Measurements from ENCODE around the gene RBKS. TPM values are rescaled to one million over a fixed set of nuclear protein-coding genes. Genes with fewer than 3 reads are reported as not detected.

RBKS gene
- total RNA-seq, 1 donor from 2014 or later, result 0.83 TPM

DNA sequence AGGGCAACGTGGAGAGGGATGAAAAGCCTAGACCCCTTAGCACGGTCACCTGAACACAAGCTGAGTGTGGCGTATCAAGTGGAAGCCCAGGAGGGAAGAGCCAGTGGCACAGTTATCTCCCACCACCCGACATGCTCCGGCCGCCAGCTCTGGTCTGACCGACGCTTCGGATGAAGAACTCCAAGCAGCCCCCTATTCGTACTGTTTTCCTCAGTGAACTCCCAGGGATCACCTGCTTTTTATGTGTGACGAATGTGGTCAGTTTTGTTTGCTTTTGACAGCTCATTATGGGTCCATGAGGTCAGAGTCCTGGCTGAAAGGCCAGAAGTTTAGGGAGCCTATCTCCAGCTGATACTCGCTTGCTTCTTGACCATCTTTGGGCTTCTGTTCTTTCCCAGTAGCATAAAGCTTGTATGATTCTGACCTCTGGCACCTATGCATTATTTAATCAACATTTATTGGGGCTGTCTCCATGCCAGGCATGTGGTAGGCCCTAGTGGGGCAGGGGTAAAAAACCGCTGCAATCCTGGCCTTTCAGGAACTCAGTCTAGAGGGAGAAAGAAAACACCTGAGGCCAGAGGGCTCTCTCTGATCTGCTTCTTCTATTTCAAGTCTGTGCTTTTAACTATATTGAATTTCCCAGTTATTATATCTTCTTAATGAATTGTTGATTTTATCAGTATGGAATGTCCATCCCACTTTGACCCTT is 151.7 kb downstream of the RBKS start:
- no peaks in the 10 kb centered on the region for H3K27me3 Mint-ChIP-seq (ENCODE audit: unreplicated experiment)
- peaks cover 3% of the 10 kb centered on the region for H3K4me1 Mint-ChIP-seq (ENCODE audit: unreplicated experiment)
- no peak overlapping the region for H3K4me3 Mint-ChIP-seq (ENCODE audit: unreplicated experiment)
- peaks cover 10% of the 10 kb centered on the region for H3K9me3 Mint-ChIP-seq (ENCODE audit: unreplicated experiment)
- TF ChIP-seq, protein P1, sequence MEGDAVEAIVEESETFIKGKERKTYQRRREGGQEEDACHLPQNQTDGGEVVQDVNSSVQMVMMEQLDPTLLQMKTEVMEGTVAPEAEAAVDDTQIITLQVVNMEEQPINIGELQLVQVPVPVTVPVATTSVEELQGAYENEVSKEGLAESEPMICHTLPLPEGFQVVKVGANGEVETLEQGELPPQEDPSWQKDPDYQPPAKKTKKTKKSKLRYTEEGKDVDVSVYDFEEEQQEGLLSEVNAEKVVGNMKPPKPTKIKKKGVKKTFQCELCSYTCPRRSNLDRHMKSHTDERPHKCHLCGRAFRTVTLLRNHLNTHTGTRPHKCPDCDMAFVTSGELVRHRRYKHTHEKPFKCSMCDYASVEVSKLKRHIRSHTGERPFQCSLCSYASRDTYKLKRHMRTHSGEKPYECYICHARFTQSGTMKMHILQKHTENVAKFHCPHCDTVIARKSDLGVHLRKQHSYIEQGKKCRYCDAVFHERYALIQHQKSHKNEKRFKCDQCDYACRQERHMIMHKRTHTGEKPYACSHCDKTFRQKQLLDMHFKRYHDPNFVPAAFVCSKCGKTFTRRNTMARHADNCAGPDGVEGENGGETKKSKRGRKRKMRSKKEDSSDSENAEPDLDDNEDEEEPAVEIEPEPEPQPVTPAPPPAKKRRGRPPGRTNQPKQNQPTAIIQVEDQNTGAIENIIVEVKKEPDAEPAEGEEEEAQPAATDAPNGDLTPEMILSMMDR (IDR thresholded peaks at IDR 0.05), result no peak
- H3K36me3 Mint-ChIP-seq (ENCODE audit: unreplicated experiment), result peaks cover 1% of the 10 kb centered on the region
- no peak for DNase-seq (ENCODE audit: extremely low spot score, unreplicated experiment)
- H3K27ac Mint-ChIP-seq (ENCODE audit: unreplicated experiment), result no peak overlapping the region

DNA sequence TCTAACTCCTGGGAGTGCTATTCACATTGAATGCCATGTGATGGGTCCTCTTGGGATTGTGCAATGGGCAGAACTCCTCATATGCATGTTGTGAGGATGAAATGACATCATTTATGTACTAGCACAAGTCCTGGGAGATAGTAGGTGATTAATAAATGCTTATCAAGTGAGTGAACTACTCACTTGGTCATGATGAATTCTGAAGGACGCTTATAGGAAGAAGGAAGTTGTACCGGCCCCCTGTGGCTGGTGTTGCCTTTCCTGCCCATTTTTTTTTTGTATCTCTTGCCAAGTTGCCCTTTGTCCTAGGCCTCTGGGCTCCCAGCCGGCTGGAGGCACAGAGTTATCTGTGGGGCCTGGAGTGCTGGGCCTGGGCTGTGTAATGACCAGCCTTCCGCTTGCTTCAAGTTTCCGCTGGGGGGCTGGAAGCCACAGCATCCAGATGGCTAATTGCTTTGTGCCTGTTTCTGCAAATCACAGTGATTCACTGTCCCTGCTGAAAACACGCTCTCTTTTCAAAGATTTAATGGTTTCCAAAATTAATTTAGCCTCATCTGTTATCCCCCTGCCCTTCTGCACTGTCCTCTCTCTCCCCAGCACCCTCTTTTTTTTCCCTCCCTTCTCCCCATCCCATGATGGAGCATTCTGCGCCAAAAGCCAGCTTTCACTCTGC is 152.4 kb downstream of the RBKS start:
- peaks cover 10% of the 10 kb centered on the region for H3K9me3 Mint-ChIP-seq (ENCODE audit: unreplicated experiment)
- H3K27ac Mint-ChIP-seq (ENCODE audit: unreplicated experiment), result no peak overlapping the region
- DNase-seq (ENCODE audit: extremely low spot score, unreplicated experiment), result no peak
- peaks cover 3% of the 10 kb centered on the region for H3K4me1 Mint-ChIP-seq (ENCODE audit: unreplicated experiment)
- no peaks in the 10 kb centered on the region for H3K27me3 Mint-ChIP-seq (ENCODE audit: unreplicated experiment)
- no peak overlapping the region for H3K4me3 Mint-ChIP-seq (ENCODE audit: unreplicated experiment)
- peaks cover 1% of the 10 kb centered on the region for H3K36me3 Mint-ChIP-seq (ENCODE audit: unreplicated experiment)
- TF ChIP-seq, protein P1 (IDR thresholded peaks at IDR 0.05), result no peak

DNA sequence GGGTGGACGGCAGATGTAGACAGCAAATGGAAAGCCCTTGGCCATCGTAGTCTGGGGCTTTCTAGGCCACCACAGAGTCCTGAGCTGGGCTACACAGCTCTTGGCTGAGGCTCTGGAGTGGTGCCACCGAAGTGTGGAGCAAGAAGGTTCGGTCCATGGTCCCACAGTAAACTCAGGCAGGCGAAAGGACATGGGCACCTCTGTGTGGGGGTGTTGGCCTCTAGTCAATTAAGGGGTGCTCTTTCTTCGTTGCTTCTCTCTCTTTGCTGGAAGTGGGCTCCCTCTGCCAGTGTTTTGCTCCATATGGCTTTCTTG is 153.3 kb downstream of the RBKS start:
- Mint-ChIP-seq H3K27me3 (ENCODE audit: unreplicated experiment) (no peaks in the 10 kb centered on the region), H3K27ac (ENCODE audit: unreplicated experiment) (no peak overlapping the region), H3K9me3 (ENCODE audit: unreplicated experiment) (peaks cover 10% of the 10 kb centered on the region), H3K4me1 (ENCODE audit: unreplicated experiment) (peaks cover 3% of the 10 kb centered on the region), H3K4me3 (ENCODE audit: unreplicated experiment) (no peak overlapping the region), H3K36me3 (ENCODE audit: unreplicated experiment) (peaks cover 1% of the 10 kb centered on the region)
- DNase-seq (ENCODE audit: extremely low spot score, unreplicated experiment), result no peak
- TF ChIP-seq, protein P1 (IDR thresholded peaks at IDR 0.05), result no peak

DNA sequence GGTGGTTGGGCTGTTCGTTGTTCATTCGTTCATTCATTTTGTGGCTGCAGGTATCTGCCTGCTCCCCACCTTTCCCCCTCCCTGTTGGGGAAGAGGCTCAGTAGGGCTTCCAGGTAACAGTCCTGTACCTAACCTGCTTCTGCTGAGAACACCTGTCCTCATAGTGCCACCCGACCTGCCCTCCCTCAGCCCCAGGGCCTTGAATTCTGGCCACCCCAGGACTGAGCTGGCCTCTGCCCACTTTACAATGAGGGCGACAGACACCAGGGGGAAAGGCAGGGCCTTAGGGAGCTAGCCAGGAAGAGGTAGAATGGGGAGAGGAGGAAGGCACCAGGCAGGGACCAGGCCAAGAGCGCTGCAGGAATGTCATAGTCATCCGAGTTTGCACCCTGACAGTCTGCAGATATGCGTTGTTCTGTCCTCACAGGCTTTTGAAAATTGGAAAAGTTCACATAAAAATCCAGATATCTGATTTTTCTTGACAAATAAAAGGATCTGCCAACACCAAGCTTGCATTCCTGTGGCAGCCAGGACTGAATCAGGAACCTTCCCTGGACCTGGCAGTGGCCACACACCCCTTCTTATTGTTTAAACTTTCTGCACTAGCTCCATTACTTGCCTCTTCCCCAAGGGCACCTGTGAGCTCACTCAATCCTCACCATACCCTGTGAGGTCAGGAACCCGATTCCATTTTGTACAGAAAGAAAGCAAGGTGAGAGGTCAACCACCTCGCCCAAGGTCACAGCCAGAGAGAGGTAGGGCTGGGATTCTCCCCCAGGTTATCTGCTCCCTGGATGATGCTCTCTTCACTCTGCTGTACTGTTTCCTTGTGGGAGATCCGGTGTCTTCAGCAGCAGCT is 153.9 kb downstream of the RBKS start:
- DNase-seq (ENCODE audit: extremely low spot score, unreplicated experiment), result no peak
- H3K4me1 Mint-ChIP-seq (ENCODE audit: unreplicated experiment), result peaks cover 3% of the 10 kb centered on the region
- peaks cover 1% of the 10 kb centered on the region for H3K36me3 Mint-ChIP-seq (ENCODE audit: unreplicated experiment)
- no peaks in the 10 kb centered on the region for H3K27me3 Mint-ChIP-seq (ENCODE audit: unreplicated experiment)
- H3K9me3 Mint-ChIP-seq (ENCODE audit: unreplicated experiment), result peaks cover 9% of the 10 kb centered on the region
- H3K4me3 Mint-ChIP-seq (ENCODE audit: unreplicated experiment), result no peak overlapping the region
- no peak overlapping the region for H3K27ac Mint-ChIP-seq (ENCODE audit: unreplicated experiment)
- TF ChIP-seq, protein P1 (IDR thresholded peaks at IDR 0.05), result no peak
